ENCODE data around the gene IRX2.

IRX2 gene

DNA sequence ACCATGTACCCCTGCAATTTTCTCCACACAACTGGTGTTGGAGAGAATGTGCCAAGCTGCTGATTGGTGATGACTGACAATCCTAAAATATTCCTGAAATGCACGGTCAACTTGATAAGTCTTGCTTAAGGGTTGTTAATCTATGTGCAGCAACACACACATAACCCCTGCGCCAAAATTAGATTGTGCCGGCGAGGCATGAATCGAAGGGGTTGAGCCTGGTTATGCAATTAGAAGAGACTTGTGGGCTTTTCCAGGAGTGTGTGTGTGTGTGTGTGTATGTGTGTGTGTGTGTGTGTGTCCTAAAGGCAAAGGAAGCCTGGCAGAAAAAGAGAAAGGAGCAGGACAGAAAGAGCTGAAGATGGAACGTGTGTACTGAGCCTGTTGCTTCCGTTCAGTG is 22.3 kb downstream of the IRX2 start:
- no peaks in the 10 kb centered on the region for H3K4me1 ChIP-seq (ENCODE audit: control insufficient read depth in 1 of 2, insufficient read depth in 1 of 2, low read depth in 1 of 2, low read length in 1 of 2)

DNA sequence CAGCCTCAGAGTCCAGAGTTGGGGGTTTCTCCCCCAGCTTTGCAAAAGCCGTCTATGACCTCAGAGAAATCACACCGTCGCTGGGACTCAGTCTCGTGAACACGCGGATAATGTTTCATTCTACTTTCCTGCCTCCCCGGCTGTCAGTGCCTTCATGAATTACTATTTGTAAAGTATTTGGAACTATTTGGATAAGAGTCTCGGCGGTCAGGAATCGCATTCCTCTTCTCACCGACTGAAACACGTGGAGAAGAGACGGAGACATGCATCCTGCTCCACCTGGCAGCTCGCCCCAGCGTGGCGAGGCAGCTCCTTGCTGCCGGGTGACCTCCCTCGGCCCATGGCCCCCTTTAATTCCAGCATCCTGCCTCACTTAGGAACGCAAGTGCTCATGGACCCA is 23.9 kb downstream of the IRX2 start:
- TF ChIP-seq, protein P1, sequence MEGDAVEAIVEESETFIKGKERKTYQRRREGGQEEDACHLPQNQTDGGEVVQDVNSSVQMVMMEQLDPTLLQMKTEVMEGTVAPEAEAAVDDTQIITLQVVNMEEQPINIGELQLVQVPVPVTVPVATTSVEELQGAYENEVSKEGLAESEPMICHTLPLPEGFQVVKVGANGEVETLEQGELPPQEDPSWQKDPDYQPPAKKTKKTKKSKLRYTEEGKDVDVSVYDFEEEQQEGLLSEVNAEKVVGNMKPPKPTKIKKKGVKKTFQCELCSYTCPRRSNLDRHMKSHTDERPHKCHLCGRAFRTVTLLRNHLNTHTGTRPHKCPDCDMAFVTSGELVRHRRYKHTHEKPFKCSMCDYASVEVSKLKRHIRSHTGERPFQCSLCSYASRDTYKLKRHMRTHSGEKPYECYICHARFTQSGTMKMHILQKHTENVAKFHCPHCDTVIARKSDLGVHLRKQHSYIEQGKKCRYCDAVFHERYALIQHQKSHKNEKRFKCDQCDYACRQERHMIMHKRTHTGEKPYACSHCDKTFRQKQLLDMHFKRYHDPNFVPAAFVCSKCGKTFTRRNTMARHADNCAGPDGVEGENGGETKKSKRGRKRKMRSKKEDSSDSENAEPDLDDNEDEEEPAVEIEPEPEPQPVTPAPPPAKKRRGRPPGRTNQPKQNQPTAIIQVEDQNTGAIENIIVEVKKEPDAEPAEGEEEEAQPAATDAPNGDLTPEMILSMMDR (IDR thresholded peaks at IDR 0.05), result no peak
- Histone ChIP-seq H3K4me1 (ENCODE audit: control insufficient read depth in 1 of 2, insufficient read depth in 1 of 2, low read depth in 1 of 2, low read length in 1 of 2) (no peaks in the 10 kb centered on the region), H3K27ac (no peak overlapping the region), H3K36me3 (no peaks in the 10 kb centered on the region), H3K4me3 (ENCODE audit: low read depth in 1 of 2, low read length in 1 of 2) (no peak overlapping the region), H3K9me3 (no peaks in the 10 kb centered on the region), H3K27me3 (peaks cover 4% of the 10 kb centered on the region)

More for the DNA sequence above, 22.3 kb downstream of the IRX2 start:
- H3K9me3 ChIP-seq, result no peaks in the 10 kb centered on the region
- TF ChIP-seq, protein P1 (IDR thresholded peaks at IDR 0.05), result no peak
- H3K36me3 ChIP-seq, result no peaks in the 10 kb centered on the region
- no peak overlapping the region for H3K27ac ChIP-seq
- peaks cover 14% of the 10 kb centered on the region for H3K27me3 ChIP-seq
- H3K4me3 ChIP-seq (ENCODE audit: low read depth in 1 of 2, low read length in 1 of 2), result no peak overlapping the region

DNA sequence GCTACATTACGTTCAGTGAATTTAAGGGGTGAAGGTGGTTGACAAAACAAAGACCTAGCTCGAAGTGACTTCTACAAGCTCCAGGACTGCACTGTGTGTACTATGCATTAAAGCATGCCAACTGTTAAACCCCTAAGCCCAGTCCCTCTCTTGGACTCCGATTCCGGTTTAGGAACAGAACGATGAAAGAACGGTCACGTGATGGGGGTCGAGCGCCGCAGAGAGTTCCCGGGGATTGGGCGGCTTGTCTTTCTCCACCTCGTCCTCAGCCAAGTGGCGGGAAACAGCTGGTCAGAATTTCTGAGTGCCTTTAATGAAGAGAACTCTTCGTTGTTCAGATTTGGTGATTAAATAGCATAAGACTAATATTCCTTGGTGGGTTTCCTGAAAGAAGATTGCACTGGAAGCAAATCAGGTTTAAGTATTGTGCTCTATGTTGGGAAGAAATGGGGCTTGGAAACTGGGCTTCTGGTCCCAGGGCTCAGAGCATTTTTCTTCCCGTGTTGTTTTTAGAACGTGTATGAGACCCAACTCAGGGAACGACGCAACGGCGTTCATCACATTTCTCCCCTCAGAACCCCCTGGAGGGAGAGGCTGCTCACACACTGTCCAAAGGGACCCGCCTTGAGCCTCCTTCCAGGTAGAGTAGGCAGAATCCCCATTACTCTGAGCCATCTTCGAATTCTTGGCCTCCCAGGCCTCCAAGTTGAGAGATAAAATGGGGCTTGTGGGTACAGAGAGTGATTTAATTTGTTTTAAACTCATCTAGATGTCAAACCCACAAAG is 25.3 kb downstream of the IRX2 start:
- TF ChIP-seq, protein P1 (IDR thresholded peaks at IDR 0.05), result no peak
- Histone ChIP-seq H3K36me3 (no peaks in the 10 kb centered on the region), H3K9me3 (no peaks in the 10 kb centered on the region), H3K4me3 (ENCODE audit: low read depth in 1 of 2, low read length in 1 of 2) (no peak overlapping the region), H3K27me3 (no peaks in the 10 kb centered on the region), H3K27ac (no peak overlapping the region), H3K4me1 (ENCODE audit: control insufficient read depth in 1 of 2, insufficient read depth in 1 of 2, low read depth in 1 of 2, low read length in 1 of 2) (no peaks in the 10 kb centered on the region)

DNA sequence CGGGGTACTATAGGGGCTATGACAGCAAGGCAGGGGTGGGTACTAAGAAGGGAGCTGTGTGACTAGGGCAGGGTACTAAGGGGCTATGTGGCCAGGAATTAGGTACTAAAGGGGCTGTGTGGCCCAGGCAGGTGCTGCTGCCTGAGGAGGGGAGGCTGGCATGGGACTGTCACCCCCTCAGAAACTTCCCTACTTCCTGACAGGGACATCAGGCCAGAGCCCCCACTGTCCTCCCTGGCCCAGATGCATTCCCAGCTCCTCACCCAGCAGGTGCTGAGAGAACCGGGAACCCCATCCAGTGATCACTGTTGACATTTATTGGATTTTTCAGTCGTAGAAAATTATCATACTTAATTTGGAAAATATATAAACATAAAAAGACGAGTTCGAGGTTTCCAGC is 26.6 kb downstream of the IRX2 start:
- Histone ChIP-seq H3K9me3 (no peaks in the 10 kb centered on the region), H3K27me3 (no peaks in the 10 kb centered on the region), H3K36me3 (no peaks in the 10 kb centered on the region), H3K27ac (no peak overlapping the region), H3K4me3 (ENCODE audit: low read depth in 1 of 2, low read length in 1 of 2) (no peak overlapping the region), H3K4me1 (ENCODE audit: control insufficient read depth in 1 of 2, insufficient read depth in 1 of 2, low read depth in 1 of 2, low read length in 1 of 2) (no peaks in the 10 kb centered on the region)
- TF ChIP-seq, protein P1 (IDR thresholded peaks at IDR 0.05), result no peak

DNA sequence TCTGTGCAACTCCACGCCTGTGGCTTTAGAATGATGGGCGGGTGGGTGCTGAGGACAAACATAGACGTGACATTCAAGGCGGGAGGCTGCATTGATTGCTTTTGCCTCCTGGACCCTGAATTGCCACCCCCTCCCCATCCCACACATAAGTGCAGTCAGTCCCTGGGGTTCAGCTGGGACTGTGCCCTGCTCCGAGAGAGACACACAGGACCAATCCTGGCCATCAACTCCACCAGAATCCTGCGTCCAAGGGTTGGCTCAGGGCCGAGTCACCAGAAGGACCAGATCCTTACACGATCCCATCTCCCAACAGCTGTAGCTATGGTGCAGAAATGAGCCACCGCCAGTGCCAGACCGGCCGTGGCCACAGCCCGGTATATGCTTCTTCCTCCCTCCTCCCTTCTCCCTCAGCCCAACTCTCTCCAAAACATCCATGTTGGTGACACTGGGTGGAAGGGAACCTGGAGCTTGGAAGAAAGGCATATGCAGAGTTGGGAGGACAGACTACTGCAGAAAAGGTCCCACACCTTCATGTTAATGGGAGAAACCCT is 27.4 kb downstream of the IRX2 start:
- TF ChIP-seq, protein P1 (IDR thresholded peaks at IDR 0.05), result no peak
- no peaks in the 10 kb centered on the region for H3K27me3 ChIP-seq
- no peaks in the 10 kb centered on the region for H3K4me1 ChIP-seq (ENCODE audit: control insufficient read depth in 1 of 2, insufficient read depth in 1 of 2, low read depth in 1 of 2, low read length in 1 of 2)

More for the DNA sequence above, 27.4 kb downstream of the IRX2 start:
- Histone ChIP-seq H3K36me3 (no peaks in the 10 kb centered on the region), H3K4me3 (ENCODE audit: low read depth in 1 of 2, low read length in 1 of 2) (no peak overlapping the region), H3K9me3 (no peaks in the 10 kb centered on the region), H3K27ac (no peak overlapping the region)

All from neutrophil (primary cell).